Left lung (tissue), 10 donors: ENCODE results near the gene IGSF9B. TPM values are rescaled to one million over a fixed set of nuclear protein-coding genes. Genes with fewer than 3 reads are reported as not detected.

Source experiments
- ATAC-seq: fragments of 200-7000 bp; cut with Tn5 transposase; one replicate; pipeline ENCODE4 v1.9.1; 2020; ENCODE audit warnings: moderate library complexity
- DNase-seq, 4 donors: peaks; one replicate each; pipeline ENCODE4 v3.0.0-alpha.2; 2013 to 2020
- H3K27ac ChIP-seq, 2 donors: fragments of 200-600 bp; sonication (generic) in 1 of 2; one replicate each; pipeline versions ENCODE4 v1.5.0 to v1.8.0; 2020 to 2021
- H3K27me3 ChIP-seq, 2 donors: fragments of 200-600 bp; sonication (generic) in 1 of 2; one replicate each; pipeline versions ENCODE4 v1.5.0 to v1.8.0; 2020 to 2021
- H3K36me3 ChIP-seq, 2 donors: fragments of 200-600 bp; sonication (generic) in 1 of 2; one replicate each; pipeline versions ENCODE4 v1.5.0 to v1.8.0; 2020 to 2021
- H3K4me1 ChIP-seq, 2 donors: fragments of 200-600 bp; one replicate each; pipeline ENCODE4 v1.8.0; 2021
- H3K4me3 ChIP-seq, 2 donors: fragments of 200-600 bp; sonication (generic) in 1 of 2; one replicate each; pipeline versions ENCODE4 v1.5.0 to v1.8.0; 2020 to 2021; ENCODE audit warnings: mild to moderate bottlenecking in 1 of 2
- H3K9me3 ChIP-seq, 2 donors: fragments of 200-600 bp; sonication (generic) in 1 of 2; one replicate each; pipeline versions ENCODE4 v1.5.0 to v1.8.0; 2020 to 2021
- CTCF ChIP-seq, 2 donors: fragments of 200-600 bp; sonication (generic) in 1 of 2; IDR thresholded peaks; one replicate each; pipeline versions ENCODE4 v1.5.0 to v1.8.0; 2021; ENCODE audit warnings: antibody characterized with exemption in 2 of 2
- intact Hi-C, 2 donors: fragments of 100-400 bp; cut with DNase I; formaldehyde crosslinking; loops; one replicate each; pipeline versions ENCODE4 v1.11.2 to v1.14.2; 2022
- polyA plus RNA-seq, 6 donors: library from polyadenylated mRNA; unstranded; fragments of 120-200 nt; gene quantifications; one replicate each; pipeline ENCODE4 v1.2.1, GENCODE V29; 2013; ENCODE audit not compliant: insufficient read length in 6 of 6
- total RNA-seq, 2 donors: library from RNA; stranded (reverse); fragmentation: NEBNext Ultra II Directional; extraction: Animal tissue kit (Norgen Biotek cat#: 25700); gene quantifications; one replicate each; pipeline ENCODE4 v1.2.1, GENCODE V29; 2021
- donor health status: DM: no; HTN: yes; CAD: no.
- donor health status: DM: no; HTN: no; CAD: no.

IGSF9B gene
- total and polyA plus RNA-seq, 8 donors, result 1.8 to 9.9 (median 2.8) TPM

GRCh38 chr11:133995066-133995465, 38.3 kb upstream of the IGSF9B start:
- Histone ChIP-seq H3K27me3 (peaks cover 0 to 15% of the 10 kb centered on the region in 2 donors), H3K27ac (no peak overlapping the region), H3K4me3 (no peak overlapping the region), H3K9me3 (no peaks in the 10 kb centered on the region), H3K4me1 (no peaks in the 10 kb centered on the region), H3K36me3 (no peaks in the 10 kb centered on the region)
- ATAC-seq, result no peak
- intact Hi-C loops, result no loop called here
- peak in 1 of 4 donors; percentile 17 for DNase-seq
- TF ChIP-seq CTCF (IDR thresholded peaks at IDR 0.05), result no peak

GRCh38 chr11:133993921-133994320, 37.2 kb upstream of the IGSF9B start:
- Histone ChIP-seq H3K36me3 (no peaks in the 10 kb centered on the region), H3K9me3 (no peaks in the 10 kb centered on the region), H3K27ac (no peak overlapping the region), H3K4me3 (no peak overlapping the region), H3K27me3 (peaks cover 0 to 15% of the 10 kb centered on the region in 2 donors), H3K4me1 (no peaks in the 10 kb centered on the region)
- DNase-seq, result peak in 1 of 4 donors; percentile 53
- no peak for TF ChIP-seq CTCF (IDR thresholded peaks at IDR 0.05)
- no peak for ATAC-seq
- intact Hi-C loops, result no loop called here

DNA sequence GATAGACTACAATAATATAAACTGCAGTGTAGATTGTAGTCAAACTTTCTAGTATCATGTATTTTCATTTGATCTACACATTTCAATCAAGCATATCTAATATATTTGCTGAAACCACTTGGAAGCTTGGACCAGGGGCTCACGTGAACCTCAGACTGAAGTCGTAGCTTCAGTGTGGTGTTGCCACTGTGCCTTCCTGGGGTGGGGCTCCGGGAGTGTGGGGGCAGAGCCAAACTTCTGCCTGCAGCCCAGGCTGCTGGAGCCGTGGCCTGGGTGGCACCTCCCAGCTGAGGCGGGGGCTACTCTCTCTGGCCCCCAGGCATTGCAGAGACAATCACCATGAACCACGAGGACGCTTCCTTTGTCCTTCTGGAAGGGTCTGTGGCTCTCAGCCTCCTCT, 36.3 kb upstream of the IGSF9B start:
- no peak overlapping the region for H3K4me3 ChIP-seq
- ATAC-seq, result no peak
- no peaks in the 10 kb centered on the region for H3K36me3 ChIP-seq
- H3K4me1 ChIP-seq, result no peaks in the 10 kb centered on the region
- peak in 1 of 4 donors; percentile 43 for DNase-seq
- peaks cover 0 to 15% of the 10 kb centered on the region in 2 donors for H3K27me3 ChIP-seq
- no peak overlapping the region for H3K27ac ChIP-seq
- no peak for TF ChIP-seq CTCF (IDR thresholded peaks at IDR 0.05)
- no peaks in the 10 kb centered on the region for H3K9me3 ChIP-seq
- intact Hi-C loops, result no loop called here

DNA sequence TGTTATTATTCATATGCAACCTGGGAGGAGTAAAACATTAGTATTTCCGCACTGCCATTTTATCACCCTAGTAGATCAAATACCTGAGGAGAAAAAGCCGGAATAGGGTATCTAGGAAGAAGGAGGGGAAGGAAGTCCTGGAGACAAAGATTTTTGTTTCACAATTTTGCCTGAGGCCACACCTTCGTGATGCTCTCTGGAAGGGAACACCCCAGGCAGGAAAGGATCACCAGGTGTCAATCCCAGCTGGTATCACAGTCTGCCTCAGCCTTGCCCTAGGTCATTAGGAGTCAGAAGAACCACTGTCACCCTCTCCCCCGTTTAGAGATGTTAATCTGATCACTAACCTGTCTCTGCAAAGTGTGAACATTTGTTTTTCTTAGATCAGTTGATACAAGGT, 35.4 kb upstream of the IGSF9B start:
- no peak for DNase-seq
- Histone ChIP-seq H3K4me1 (no peaks in the 10 kb centered on the region), H3K4me3 (no peak overlapping the region), H3K36me3 (no peaks in the 10 kb centered on the region), H3K9me3 (no peaks in the 10 kb centered on the region), H3K27ac (no peak overlapping the region), H3K27me3 (peaks cover 0 to 15% of the 10 kb centered on the region in 2 donors)
- TF ChIP-seq CTCF (IDR thresholded peaks at IDR 0.05), result no peak
- intact Hi-C loops, result no loop called here
- ATAC-seq, result no peak

GRCh38 chr11:133991101-133991500, 34.3 kb upstream of the IGSF9B start:
- H3K27ac ChIP-seq, result no peak overlapping the region
- ATAC-seq, result no peak

More at GRCh38 chr11:133991101-133991500, 34.3 kb upstream of the IGSF9B start:
- DNase-seq, result peak in 1 of 4 donors; percentile 53
- Histone ChIP-seq H3K9me3 (no peaks in the 10 kb centered on the region), H3K4me3 (no peak overlapping the region), H3K36me3 (no peaks in the 10 kb centered on the region), H3K27me3 (peaks cover 0 to 15% of the 10 kb centered on the region in 2 donors), H3K4me1 (no peaks in the 10 kb centered on the region)
- TF ChIP-seq CTCF (IDR thresholded peaks at IDR 0.05), result no peak
- intact Hi-C loops, result no loop called here
